ENCODE results near the gene REC8.

GRCh38 chr14:24177041-24177825 is 5.4 kb downstream of the REC8 start:
- TF ChIP-seq CTCF (IDR thresholded peaks at IDR 0.05), result no peak
- no peak for TF ChIP-seq POLR2A (IDR thresholded peaks at IDR 0.05)
